Psoas muscle (tissue), 8 donors: ENCODE data around the gene TNS3. TPM values are rescaled to one million over a fixed set of nuclear protein-coding genes. Genes with fewer than 3 reads are reported as not detected.

ENCODE experiments used
- ATAC-seq, 4 donors: fragments of 200-7000 bp; cut with Tn5 transposase; one replicate each; pipeline ENCODE4 v1.9.1; 2020; ENCODE audit warnings: moderate library complexity in 3 of 4, mild to moderate bottlenecking in 2 of 4
- DNase-seq, 2 donors: peaks; one replicate each; pipeline ENCODE4 v3.0.0-alpha.2; 2020
- H3K27ac ChIP-seq: fragments of 200-600 bp; one replicate; pipeline ENCODE4 v1.8.0; 2022
- H3K27me3 ChIP-seq, 3 donors: fragments of 200-600 bp in 1 of 3; one replicate each; pipeline versions ENCODE4 v1.6.1 to v1.8.0; 2013 to 2022; ENCODE audit warnings: low read length in 2 of 3, mild to moderate bottlenecking in 2 of 3, moderate library complexity in 1 of 3; ENCODE audit not compliant: insufficient read depth in 3 of 3
- H3K36me3 ChIP-seq, 2 donors: fragments of 200-600 bp in 1 of 2; one replicate each; pipeline versions ENCODE4 v1.6.1 to v1.8.0; 2013 to 2022; ENCODE audit warnings: low read depth in 1 of 2, mild to moderate bottlenecking in 1 of 2, moderate library complexity in 1 of 2; ENCODE audit not compliant: insufficient read depth in 1 of 2
- H3K4me1 ChIP-seq: fragments of 200-600 bp; one replicate; pipeline ENCODE4 v1.8.0; 2022
- H3K4me3 ChIP-seq: fragments of 200-600 bp; one replicate; pipeline ENCODE4 v1.8.0; 2022; ENCODE audit warnings: mild to moderate bottlenecking
- H3K9me3 ChIP-seq: fragments of 200-600 bp; one replicate; pipeline ENCODE4 v1.8.0; 2022
- CTCF ChIP-seq: fragments of 200-600 bp; IDR thresholded peaks from one replicate; pipeline ENCODE4 v1.8.0; 2022; ENCODE audit warnings: antibody characterized with exemption
- WGBS, 3 donors: extraction: QIAGEN DNeasy Blood & Tissue Kit; methylation state at CpG; one replicate each; pipeline versions ENCODE4 v1.1.6 to v1.1.7; 2013; 5-methylcytosine and 5-hydroxymethylcytosine counted together
- intact Hi-C, 2 donors: fragments of 100-400 bp; cut with DNase I; formaldehyde crosslinking; loops; one replicate each; pipeline versions ENCODE4 v1.11.0 to v1.14.2; 2022
- polyA plus RNA-seq, 3 donors: library from polyadenylated mRNA; stranded (reverse); fragments of 200-250 nt; gene quantifications; one replicate each; pipeline ENCODE4 v1.2.3, GENCODE V29; 2013
- total RNA-seq, 4 donors: library from RNA; stranded (reverse); fragmentation: NEBNext Ultra II Directional in 2 of 4; extraction: Animal tissue kit (Norgen Biotek cat#: 25700) in 2 of 4; gene quantifications; one replicate each; pipeline versions ENCODE4 v1.2.1 to v1.2.4, GENCODE V29; 2021 to 2023
- donor health status: healthy with polysubstance abuse.
- donor health status: DM: no; HTN: no; CAD: no; lungs with moderate emphysema.
- donor health status: Bipolar disorder and iron deficiency.
- donor health status: healthy.
- donor health status: DM: yes; HTN: yes; CAD: no.
- donor health status: DM: no; HTN: no; CAD: no.
- donor health status: DM: no; HTN: no; CAD: no.
- donor health status: DM: yes; HTN: yes; CAD: no.

Gene TNS3
- total and polyA plus RNA-seq, 7 donors = 11.5 to 75.3 (median 35.0) TPM

DNA sequence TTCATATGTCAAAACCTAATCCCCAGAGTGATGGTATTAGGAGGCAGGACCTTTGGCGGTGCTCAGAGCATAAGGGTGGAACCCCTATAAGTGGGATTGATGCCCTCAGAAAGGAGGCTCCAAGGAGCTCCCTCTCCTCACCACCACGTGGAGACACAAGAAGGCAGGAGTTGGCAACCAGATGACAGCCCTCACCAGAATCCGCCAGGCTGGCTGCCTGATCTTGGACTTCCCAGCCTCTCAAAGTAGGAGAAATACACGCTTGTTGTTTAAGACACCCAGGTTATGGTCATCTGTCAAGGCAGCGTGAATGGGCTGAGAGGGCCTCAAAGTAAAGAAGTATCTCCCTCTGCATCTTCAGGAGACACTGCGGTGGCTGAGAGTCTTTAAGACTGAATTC is 187.7 kb downstream of the TNS3 start:
- H3K36me3 ChIP-seq = peaks cover 4 to 65% of the 10 kb centered on the region in 2 donors
- no peak for TF ChIP-seq CTCF

DNA sequence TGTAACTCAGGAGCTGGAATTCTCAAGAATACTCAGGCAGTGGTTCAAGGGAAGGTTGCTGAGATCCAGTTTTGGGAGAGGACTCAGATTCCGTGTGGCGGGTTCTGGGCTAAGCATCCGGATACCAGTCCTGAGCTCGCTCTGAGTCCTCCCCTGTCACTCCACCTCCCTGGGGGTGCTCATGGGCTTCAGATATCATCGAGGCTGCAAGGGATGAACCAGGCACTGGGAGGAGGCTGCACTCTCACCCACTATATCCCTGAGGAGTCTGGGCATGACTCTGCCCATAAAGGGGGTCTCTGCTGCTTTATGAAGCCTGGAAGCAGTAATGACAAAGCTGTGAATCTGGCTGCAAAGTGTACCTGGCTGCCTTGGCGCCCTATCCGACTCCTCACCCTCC is 188.5 kb downstream of the TNS3 start:
- ATAC-seq = no peak
- Histone ChIP-seq H3K4me1 (peaks cover 6% of the 10 kb centered on the region), H3K36me3 (peaks cover 6 to 65% of the 10 kb centered on the region in 2 donors), H3K4me3 (no peak overlapping the region), H3K27me3 (no peaks in the 10 kb centered on the region), H3K27ac (no peak overlapping the region), H3K9me3 (no peaks in the 10 kb centered on the region)
- WGBS, 3 donors = 88 to 93% (median 93%) methylated on average over 7 of the region's 7 CpGs
- intact Hi-C loops = loop anchor here in 1 of 2 donors (10.0 kb wide), 1 partner anchor 119 kb away; no protein-coding TSS in a partner anchor
- peak in 1 of 2 donors; percentile 14 for DNase-seq
- no peak for TF ChIP-seq CTCF

More for the DNA sequence above, 187.7 kb downstream of the TNS3 start:
- DNase-seq (peak in 1 of 2 donors; percentile 30), ATAC-seq (no peak)
- no peaks in the 10 kb centered on the region for H3K9me3 ChIP-seq
- H3K27me3 ChIP-seq = no peaks in the 10 kb centered on the region
- intact Hi-C loops = loop anchor here in 1 of 2 donors (10.0 kb wide), 1 partner anchor 119 kb away; no protein-coding TSS in a partner anchor
- 88 to 93% (median 92%) methylated on average over 6 of the region's 6 CpGs for WGBS, 3 donors
- H3K4me1 ChIP-seq = peaks cover 6% of the 10 kb centered on the region
- no peak overlapping the region for H3K27ac ChIP-seq
- H3K4me3 ChIP-seq = no peak overlapping the region

DNA sequence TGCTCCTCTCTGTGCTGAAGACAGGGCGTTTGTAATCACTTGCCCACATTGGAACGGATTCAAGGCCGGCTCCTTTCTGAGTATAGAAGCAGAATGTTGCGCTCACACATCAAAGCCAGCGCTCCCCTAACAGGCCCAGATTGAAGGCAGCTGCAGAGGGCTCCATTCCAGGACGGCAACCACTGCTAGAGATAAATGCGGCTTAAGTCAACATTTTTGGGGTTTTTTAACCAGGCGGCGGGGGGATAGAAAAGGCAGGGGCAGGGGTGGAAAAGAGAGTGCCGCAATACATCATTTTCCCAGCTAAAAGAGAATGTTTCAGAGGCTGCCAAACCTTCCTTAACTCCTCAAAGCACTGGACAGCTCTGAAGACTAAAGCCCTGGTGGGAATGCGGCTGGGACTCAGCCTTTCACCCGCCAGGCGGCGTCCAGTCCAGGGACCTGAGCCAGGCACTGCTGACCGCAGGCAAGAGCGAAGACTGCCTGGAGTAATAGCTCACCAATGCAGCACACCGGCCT is 189.6 kb downstream of the TNS3 start:
- DNase-seq = peak; percentile 76 to 84
- Histone ChIP-seq H3K27ac (no peak overlapping the region), H3K4me3 (no peak overlapping the region), H3K36me3 (peaks cover 6 to 58% of the 10 kb centered on the region in 2 donors), H3K4me1 (peaks cover 6% of the 10 kb centered on the region), H3K9me3 (no peaks in the 10 kb centered on the region), H3K27me3 (no peaks in the 10 kb centered on the region)
- WGBS, 3 donors = 43 to 65% (median 53%) methylated on average over 17 of the region's 17 CpGs
- TF ChIP-seq CTCF = peak; percentile 52
- peak; percentile 80 to 92 (median 89) for ATAC-seq
- intact Hi-C loops = loop anchor here in 1 of 2 donors (10.0 kb wide), 1 partner anchor 117 kb away; no protein-coding TSS in a partner anchor

DNA sequence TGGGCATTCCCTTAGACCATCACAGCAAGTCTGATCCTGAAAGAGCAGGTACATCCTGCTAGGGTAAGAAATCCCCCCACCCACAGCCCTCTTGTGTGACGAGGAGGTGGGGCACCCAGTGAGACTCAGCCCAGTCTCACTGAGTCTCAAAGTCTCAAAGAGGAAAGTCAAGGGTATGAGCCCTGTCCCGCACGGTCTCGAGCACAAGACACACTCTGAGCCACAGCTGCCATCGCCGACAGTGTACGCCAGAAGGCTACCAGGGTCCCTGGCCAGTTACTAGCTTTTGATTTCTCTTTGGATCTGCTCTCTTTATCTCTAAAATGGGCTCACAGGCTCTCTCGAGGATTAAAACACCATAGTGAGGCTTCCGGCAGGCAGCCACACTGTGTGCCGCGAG is 190.2 kb downstream of the TNS3 start:
- intact Hi-C loops = loop anchor here in 1 of 2 donors (10.0 kb wide), 1 partner anchor 117 kb away; no protein-coding TSS in a partner anchor
- TF ChIP-seq CTCF = no peak
- DNase-seq (no peak), ATAC-seq (peak in 1 of 4 donors; percentile 3)
- H3K36me3 ChIP-seq = peaks cover 6 to 53% of the 10 kb centered on the region in 2 donors
- WGBS, 3 donors = 90 to 91% (median 90%) methylated on average over 11 of the region's 11 CpGs
- H3K9me3 ChIP-seq = no peaks in the 10 kb centered on the region
- H3K27me3 ChIP-seq = no peaks in the 10 kb centered on the region
- H3K4me3 ChIP-seq = no peak overlapping the region
- peaks cover 6% of the 10 kb centered on the region for H3K4me1 ChIP-seq
- H3K27ac ChIP-seq = no peak overlapping the region
